ENCODE measurements around the gene SASH1.

Gene SASH1

DNA sequence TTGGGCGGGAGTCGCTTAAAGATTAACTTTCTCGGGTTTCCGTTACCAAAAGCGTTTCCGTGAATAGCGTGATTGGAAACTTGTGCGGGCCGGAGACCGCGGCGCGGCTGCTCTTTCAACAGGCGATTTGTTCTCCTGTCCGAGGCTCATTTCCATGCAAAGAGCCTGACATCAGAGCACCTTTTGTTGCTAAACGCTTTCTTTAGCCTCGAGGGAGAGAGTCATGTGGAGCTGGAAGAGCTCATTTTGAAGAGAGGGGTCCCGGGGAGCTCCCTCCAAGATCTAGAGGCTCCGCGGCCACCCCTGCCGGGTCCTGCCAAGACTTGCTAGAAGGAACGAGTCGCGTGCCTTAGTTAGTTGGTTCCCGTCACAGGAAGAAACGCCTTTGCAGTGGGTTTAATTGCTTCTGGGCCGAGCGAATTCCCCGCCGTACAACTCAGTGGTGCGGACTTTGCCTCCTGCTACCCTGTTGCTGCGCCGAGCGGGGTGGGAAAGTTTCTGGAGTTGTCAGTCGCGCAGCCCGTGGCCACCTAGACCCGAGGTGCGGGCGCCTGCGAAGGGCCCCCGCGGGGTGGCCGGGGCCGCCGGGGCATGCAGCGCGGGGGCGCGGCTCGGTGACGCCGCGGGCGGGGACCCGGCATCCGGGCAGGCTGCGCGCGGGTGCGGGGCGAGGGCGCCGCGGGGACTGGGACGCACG lies at the start of gene SASH1:
TSS of gene SASH1 (plus strand) at position 489 of the 697 bp plus-strand sequence. CDS start 230 bp downstream, outside the sequence.
- DNase-seq: no peak

DNA sequence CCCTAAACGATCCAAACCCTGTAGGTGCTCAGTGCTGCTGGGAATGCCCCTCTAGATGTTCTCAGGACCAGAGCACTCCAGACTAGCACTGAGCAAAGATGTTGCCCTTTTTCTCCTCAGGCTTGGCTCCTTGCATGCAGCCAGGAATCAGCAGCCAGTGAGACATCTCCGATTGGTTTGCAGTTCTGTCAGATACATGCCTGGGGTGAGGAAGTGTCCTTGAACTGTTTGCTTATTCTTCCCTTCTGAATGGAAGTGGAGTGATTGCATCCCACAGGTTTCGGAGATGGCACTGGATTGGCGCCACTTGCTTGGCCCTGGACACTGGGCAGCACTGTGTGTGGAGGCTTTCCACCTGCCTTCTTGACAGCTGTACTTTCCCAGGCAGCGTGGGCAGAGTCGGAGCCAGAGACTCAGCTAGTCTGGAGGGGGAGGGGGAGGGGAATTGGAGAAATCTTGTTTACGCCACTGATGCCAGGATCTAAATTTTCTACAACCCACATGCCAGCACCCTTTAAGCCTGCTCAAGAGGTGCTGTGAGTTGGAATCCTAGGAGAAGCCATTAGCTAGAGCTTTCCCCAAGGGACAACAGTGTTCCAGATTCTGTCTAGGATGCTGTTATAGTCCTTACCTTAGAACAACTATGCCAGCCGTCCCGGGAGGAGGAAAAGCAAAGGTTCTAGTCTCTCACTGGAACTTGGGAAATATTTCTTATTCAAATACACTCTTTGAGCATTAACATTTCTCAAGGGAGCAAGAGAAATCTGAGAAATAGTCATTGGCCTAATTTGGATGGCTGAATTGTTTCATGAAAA lies 49.2 kb upstream of the SASH1 start:
- DNase-seq: no peak

DNA sequence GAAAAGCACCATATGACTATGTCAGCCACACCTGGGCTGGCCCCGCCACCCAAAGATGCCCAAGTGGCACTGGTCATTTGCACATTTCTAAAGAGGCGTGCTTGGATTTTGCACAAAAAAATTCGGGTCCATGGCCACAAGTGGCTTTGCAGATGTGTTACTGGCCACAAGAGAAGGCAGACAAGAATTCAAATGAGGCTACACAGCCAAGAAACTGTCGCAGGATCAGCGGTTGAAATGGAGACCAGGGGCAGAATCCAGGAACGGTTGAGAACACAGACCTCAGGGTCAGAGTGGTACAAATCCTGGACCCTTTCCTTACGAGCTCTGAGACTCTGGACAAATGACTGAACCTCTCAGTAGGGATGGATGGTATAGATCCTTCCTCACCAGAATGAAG lies 48.6 kb upstream of the SASH1 start:
- DNase-seq: no peak

DNA sequence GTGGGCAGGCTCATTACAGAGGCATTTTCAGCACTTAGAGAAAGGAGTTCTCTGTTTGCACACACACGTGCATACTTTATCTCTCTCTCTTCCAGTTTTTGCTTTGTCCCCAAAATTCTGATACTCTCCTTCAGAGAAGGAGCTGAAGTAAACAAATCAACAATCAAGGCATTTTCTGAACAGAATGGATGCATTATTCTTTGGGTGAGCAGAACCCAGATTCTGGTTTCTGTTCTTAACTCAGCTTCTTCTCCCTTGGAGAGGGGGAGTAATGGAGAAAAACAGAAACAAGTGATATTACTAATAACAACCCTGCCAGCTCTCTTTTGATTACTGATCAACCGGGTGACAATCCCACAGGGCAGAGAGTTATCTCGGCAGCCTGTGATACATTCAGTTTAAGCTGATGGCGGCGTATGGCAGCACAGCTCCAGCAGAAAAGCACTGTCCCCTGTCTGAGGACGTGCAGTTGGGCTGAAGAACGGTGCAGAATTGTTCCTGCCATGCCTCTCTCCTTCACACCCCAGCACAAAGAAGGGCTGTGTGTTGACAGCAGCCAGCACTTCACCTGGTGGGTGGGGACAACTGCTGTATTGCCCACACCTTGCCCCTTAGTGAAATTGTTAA lies 47.3 kb upstream of the SASH1 start:
- DNase-seq: no peak

DNA sequence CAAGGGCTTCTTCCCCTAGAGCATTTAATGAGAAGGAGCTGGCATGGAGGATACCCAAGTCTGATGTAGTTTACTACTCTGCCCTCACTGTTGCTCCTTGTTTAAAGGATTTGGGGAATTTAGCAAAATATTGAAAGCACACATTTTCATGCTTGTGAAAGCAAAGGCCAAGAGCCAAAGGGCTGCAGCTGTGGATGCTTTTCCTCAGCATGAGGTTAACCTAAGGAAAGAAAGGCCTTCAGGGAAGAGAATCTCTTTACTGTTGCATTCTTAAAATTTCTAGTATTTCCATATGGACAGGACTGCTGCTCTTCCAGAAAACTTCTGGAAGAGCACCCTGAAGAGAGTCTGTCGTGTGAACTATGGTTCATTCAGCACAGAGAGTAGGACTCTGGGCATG lies 45.9 kb upstream of the SASH1 start:
- no peak for DNase-seq

DNA sequence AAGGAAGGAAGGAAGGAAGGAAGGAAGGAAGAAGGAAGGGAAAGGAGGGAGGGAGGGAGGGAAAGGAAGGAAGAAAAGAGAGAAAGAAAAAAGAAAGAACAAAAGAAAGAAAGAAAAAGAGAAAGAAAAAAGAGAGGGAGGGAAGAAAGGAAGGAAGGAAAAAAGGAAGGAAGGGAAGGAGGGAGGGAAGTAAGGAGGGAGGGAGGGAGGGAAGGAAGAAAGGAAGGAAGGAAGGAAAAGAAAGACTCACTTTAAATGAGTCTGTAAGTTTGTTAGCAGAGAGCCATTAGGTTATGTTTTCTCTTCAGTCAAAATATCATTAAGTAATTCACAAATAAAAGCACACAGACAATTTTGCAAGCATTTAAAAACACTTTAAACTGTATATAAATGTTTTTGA lies 44.0 kb upstream of the SASH1 start:
- DNase-seq: no peak

DNA sequence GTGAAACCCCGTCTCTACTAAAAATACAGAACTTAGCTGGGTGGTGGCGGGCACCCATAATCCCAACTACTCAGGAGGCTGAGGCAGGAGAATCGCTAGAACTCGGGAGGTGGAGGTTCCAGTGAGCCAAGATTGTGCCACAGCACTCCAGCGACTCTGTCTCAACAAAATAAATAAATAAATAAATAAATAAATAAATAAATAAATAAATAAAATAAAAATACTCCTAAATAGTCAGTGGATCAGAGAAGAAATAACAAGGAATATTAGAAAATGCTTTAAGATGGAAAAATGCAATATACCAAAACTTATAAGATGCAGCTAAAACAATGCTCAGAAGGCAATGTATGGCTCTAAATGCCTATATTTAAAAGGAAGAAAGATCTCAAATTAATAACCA lies 39.0 kb upstream of the SASH1 start:
- DNase-seq: no peak

DNA sequence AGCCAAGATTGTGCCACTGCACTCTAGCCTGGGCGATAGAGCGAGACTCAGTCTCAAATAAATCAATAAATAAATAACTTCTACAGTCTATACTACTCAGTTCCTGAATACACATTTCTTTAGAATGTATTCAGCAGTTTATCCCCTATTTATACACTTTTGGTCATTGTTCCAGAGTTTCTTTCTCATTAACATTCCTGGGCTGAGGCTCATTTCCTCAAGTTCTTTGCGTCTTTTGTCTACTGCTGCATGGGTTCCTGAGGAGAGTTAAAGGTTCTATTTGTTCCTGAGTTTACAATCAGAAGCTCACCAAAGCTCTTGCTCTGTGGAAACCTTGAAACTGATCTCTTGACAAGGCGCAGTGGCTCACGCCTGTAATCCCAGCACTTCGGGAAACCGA lies 37.7 kb upstream of the SASH1 start:
- DNase-seq: no peak

DNA sequence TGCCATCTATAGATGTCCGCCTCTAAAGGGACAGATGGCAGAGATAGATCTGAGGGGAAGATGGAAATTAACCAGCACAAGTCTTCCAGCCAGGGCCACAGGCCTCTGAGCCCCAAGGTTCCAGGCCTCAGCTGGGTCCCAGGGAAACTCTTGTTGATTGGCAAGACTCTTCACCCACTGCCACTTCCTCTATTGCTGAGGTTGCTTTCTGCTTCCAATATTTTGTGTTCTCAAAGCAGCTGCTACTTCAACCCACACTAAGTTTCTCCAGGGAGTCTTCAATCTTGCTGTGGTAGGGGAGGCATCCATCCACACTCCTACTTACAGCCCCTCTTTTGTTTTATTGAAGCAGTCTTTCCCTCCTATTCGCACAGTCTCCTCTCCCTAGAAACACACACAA lies 36.4 kb upstream of the SASH1 start:
- no peak for DNase-seq

DNA sequence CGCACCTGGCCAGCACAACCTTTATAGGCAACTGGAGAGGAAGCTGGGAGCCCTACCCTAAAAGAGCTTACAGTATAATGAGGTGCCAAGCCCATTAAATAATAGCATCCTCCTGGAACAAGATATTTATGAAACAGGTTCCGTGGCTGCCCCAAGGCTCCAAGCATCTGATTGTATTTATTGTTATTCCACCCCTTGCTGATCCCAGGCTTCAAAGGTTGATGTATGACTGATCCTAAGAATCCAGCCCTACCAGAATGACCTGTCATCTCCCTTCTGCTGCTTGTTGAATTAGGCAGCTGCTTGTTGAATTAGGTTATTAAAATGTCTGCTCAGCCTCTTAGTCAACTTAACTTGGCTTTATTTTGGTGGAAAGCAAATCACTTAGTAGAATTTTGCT lies 35.2 kb upstream of the SASH1 start:
- no peak for DNase-seq

DNA sequence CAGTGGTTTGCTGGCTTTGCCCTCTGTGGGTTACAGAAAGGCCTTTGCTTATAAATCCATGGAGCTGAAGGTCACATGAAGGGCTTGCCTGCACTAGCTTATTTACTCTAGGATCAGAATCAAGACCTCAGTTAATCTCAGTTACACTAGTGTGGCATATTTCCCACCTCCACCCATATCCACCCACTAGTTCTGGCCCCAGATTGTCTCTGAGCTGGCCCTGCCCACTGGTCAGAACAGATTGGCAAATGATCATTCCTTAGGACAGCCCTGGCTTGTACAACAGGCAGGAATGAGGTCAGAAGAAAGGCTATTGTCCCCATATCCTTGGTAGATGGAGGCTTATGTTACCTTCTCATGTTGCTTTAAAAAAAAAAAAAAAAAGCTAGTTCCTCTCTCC lies 33.3 kb upstream of the SASH1 start:
- DNase-seq: no peak

DNA sequence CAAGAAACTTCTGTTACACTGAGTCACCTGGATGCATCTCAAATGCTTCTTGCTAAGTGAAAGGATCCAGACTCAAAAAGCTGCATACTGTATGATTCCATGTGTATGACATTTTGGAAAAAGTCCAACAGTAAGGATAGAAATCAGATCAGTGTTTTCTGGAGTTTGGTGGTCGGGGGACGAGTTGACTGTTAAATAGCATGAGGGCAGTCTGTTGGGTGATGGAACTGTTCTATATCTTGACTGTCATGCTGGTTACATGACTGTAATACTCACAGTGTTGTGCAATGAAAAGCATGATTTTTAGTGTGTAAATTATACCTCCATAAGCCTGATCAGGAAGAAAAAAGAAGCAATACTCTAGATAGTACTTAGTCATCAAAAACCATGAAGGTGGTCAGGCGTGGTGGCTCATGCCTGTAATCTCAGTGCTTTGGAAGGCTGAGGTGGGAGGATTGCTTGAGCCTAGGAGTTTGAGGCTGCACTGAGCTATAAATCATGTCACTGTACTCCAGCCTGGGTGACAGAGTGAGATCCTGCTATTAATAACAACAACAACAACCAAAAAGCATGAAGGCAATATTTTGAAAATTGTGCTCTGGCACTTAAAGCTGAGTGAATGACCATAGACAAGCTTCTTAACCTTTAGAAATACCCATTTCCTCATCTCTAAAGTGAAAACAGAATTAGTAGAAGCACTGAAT lies 30.5 kb upstream of the SASH1 start:
- no peak for DNase-seq

DNA sequence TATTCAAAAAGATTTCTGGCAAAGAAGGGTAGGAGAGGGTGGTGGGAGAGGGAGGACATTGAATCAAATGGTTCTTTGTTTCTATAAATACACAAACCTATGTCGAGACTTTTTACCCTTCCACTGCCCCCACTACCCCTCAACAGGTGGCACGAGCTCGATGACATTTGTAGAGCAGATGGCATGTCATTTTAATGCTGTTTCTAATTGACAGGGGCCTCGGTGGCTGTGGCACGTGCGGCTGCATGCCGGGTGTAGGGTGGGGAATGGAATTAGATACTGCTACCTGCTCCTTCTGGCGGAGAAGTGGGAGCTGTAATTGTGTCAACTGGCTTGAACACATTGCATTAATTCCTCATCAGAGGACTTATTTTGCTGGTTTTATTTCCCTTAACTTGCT lies 29.1 kb upstream of the SASH1 start:
- DNase-seq: no peak

DNA sequence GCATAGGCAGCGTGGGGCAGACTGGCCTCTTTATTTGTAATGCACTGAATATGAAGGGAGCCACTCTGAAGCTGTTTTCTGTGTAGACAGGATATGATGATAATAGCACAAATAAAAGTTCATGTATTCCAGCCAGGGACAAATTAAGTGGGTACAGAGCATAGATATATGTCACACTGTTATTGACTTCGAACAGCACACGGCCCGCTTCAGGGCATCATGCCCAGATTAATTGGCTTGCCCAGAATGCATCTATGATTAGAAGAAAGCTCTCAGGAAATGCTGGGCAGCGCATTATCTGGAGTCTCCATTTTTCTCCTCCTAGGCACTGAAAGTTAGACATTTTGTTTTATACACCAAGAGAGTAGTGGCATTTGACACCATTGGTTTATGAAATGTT lies 26.3 kb upstream of the SASH1 start:
- peak; percentile 5 for DNase-seq

DNA sequence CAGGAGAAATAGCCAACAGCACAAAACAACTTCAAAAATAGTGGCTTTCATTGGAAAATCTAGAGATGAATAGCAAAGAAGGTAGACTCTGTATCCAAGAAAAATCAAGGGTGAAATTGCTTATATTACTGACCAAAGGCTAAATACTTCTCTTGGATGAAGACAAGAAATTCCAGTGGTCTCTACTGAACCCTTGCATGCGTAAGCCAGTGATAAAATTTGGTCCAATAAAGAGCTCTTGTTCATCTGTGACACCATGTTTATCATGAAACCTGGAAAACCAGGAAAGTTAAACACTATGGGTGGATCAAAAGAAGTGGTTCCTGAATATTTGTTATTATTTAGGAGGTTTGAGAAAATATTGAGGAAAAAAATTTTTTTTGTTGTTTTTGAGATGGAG lies 25.6 kb upstream of the SASH1 start:
- no peak for DNase-seq

DNA sequence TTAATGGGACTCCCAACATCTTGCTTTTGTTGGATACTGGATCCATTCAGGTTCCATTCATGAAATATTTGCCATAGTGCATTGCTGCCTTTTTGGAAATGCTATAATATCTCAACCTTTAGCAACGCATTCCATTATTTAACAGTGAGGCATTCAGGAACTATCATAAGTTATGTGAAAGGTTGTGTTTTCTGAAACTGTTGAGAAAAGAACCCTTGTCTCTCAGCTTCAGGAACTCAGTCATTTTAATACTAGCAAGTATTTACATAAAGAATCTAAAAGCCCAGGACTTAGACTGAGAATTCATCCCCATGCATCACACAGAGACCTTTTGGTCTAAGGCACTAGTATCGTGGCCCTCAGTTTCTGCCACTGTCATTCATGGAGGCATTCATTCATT lies 24.9 kb upstream of the SASH1 start:
- DNase-seq: no peak

DNA sequence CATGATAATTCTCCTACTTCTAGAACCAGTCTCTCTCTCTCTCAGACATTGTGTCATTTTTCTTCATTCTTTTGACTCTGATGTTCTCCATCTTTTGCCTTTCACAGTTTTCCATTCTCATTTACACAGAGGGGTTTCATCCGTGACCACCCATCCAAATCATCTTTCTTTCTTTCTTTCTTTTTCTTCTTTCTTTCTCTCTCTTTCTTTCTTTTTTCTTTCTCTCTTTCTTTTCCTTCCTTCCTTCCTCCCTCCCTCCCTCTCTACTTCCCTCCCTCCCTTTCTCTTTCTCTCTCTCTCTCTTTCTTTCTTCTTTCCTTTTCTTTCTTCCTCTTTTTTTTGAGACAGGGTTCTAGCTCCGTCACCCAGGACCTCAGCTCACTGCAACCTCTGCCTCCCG lies 19.9 kb upstream of the SASH1 start:
- no peak for DNase-seq

DNA sequence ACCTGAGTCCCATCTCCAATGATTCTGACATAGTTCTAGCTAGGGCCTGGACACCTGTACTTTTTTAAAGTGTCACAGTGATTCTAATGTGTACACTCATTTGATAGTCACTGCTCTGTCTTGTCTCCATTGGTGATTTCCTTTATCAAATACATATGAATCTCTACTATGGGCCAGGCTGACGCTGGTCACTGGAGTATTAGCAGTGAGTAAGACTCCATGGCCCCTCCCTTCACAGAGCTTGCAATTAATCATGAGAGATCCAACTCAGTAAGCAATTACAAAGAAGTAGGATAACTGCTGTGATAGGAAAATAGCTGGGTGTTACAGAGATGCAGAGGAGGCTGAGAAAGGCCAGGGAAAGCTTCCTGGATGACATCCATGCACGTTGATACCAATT lies 19.3 kb upstream of the SASH1 start:
- no peak for DNase-seq

DNA sequence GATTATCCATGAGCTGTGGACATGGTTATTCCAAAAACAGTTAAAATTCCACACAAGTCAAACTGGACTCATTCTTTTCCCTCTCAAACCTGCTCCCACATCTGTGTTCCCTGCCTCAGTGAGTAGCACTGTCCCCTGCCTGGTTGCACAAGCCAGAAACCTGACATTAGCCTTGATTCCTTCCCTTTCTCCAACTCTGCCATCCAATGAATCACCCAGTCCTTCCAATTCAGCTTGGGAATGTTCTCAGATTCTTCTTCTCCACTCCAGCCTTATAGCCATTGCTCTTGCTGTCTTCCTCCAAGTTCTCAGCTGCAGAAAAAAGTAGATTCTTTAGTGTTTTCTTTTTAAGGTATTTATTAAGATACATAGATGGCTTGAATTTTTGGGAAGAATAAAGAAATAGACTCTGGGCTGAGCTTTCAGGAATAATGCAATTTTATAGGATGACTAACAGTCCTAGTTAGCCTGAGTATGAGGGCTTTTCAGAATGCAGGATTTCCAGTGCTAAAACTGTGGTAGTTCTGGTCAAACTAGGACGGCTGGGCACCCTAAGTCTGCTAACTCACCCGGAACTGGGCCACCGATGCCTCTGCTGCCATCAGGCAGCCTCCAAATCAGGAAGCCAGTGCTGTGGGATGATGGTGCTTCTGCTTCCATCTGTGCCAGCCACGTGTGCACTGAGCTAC lies 18.2 kb upstream of the SASH1 start:
- DNase-seq: no peak

DNA sequence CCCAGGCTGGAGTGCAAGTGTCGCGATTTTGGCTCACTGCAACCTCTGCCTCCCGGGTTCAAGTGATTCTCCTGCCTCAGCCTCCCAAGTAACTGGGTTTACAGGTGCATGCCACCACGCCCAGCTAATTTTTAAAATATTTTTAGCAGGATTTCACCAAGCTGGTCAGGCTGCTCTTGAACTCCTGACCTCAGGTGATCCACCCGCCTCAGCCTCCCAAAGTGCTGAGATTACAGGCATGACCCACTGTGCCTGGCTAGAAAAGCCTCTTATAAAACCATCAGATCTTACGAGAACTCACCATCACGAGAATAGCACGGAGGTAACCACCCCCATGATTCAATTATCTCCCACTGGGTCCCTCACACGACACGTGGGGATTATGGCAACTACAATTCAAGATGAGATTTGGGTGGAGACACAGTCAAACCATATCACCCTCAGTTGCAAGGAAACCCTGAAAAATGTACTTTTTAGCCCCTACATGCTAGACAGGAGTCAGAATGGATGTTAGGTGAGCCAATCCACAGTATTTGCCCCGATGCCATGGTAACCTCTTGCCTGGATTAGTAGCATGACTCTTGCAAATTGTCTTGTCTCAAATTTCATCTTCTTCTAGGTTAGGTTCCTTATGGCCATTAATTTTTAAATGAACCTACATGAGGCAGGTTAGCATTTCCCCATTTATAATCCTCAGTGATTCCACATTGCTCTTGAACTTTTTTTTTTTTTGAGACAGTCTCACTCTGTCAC lies 17.1 kb upstream of the SASH1 start:
- DNase-seq: no peak

DNA sequence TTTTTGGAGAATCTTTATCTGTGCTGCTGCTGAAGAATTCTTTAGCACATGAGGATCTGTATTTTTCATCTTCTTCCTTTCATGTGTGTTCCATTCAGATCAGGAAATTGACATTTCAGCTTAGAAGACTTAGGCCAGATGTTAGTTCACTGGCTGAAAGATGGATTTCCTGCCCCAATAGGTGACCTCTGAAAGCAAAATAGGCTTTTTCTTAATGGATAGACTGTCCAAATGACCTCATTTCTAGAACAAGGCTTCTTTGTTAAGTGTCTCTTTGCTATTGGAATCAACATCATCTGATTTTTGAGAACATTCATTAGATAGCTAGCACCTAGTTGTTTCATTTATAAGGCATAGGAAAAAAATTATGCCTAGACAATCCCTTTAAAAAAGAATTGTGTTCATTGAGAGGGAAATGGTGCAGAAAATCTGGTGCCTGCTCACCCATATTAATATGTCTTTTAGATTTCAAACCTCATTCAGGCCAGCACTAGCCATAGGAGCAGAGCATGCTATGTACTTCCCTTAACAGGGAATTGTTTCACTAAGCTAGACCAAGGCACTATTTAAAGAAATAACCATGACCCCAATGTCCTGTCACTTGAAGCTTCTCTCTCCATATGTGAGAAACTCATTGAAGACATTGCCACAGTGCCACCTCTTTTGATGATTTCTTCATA lies 13.6 kb upstream of the SASH1 start:
- DNase-seq: no peak
